Measurements from ENCODE around the gene GPATCH2L. TPM values are rescaled to one million over a fixed set of nuclear protein-coding genes. Genes with fewer than 3 reads are reported as not detected.
A peak's percentile ranks its signal among the peaks of the same experiment; 100 is the strongest.

The GPATCH2L gene
- total and polyA plus RNA-seq, 2 experiments from 2014 or later: 16.1 to 60.5 TPM

DNA sequence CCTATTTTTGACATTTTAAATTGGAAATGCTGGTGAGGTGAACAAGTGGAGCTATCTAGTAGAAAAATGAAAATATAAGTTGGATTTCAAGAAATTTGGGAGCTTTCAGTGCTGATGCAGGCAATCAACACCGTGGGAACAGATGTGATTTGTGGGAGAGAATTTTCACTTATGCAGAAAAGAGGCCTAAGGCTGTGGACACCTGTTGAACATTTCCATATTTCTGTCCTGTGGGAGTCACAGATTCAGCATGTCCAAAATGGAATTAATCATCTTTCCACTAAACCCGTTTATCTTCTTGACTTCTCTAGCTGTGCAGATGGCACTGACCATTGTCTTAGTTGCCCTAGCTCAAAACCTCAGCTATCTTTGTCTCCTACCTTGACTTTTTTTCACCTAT lies 2.5 kb upstream of the GPATCH2L start:
- H2AFZ ChIP-seq: no peak overlapping the region
- no peak for DNase-seq (ENCODE audit: low spot score)
- WGBS (ENCODE audit: low lambda C conversion rate, missing lambda C conversion rate): 80% methylated on average over 2 of the region's 2 CpGs

DNA sequence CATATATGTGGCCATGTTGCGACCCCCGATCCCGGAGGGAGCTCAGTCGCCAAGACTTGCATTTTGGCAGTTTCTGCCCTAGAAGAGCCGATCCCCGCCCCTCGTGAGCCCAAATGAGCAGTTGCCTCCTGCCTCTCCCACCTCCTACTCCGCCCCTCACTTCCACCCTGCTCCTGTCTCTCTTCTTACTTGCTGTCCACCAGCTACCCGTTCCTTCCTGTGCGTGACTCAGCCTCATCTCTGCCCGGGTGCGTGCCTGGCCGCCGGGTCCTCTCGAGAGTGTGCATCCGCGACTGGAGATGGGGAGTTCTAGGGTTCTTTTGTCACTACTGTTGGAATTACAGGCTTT lies 585 bp downstream of the GPATCH2L start:
- Histone ChIP-seq H3K4me1 (ENCODE audit: insufficient read depth) (peaks cover 25% of the 10 kb centered on the region), H3K79me2 (peaks cover 48% of the 10 kb centered on the region), H3K9me3 (ENCODE audit: low read depth) (no peaks in the 10 kb centered on the region), H3K9me2 (replicated peaks; ENCODE audit: insufficient read depth) (no peaks in the 10 kb centered on the region), H3K4me2 (peak overlapping the region; percentile 81), H3K27me3 (peaks cover 8% of the 10 kb centered on the region), H4K20me1 (ENCODE audit: insufficient read depth, poor library complexity, severe bottlenecking) (peaks cover 49% of the 10 kb centered on the region), H3K4me3 (peak overlapping the region; percentile 59), H2AFZ (peak overlapping the region; percentile 37), H3K27ac (peak overlapping the region; percentile 87), H3K36me3 (replicated peaks; ENCODE audit: insufficient read depth, low read depth) (no peaks in the 10 kb centered on the region)
- peak; percentile 88 for DNase-seq (ENCODE audit: low spot score)
- under 1% methylated on average over 16 of the region's 17 CpGs for WGBS (ENCODE audit: low lambda C conversion rate, missing lambda C conversion rate)
- TF ChIP-seq EZH2phosphoT487 (IDR thresholded peaks at IDR 0.05; ENCODE audit: low read depth, severe bottlenecking, unreplicated experiment) (no peak), EZH2 (IDR thresholded peaks at IDR 0.05; ENCODE audit: borderline replicate concordance) (no peak)
- TF ChIP-seq, protein P1, sequence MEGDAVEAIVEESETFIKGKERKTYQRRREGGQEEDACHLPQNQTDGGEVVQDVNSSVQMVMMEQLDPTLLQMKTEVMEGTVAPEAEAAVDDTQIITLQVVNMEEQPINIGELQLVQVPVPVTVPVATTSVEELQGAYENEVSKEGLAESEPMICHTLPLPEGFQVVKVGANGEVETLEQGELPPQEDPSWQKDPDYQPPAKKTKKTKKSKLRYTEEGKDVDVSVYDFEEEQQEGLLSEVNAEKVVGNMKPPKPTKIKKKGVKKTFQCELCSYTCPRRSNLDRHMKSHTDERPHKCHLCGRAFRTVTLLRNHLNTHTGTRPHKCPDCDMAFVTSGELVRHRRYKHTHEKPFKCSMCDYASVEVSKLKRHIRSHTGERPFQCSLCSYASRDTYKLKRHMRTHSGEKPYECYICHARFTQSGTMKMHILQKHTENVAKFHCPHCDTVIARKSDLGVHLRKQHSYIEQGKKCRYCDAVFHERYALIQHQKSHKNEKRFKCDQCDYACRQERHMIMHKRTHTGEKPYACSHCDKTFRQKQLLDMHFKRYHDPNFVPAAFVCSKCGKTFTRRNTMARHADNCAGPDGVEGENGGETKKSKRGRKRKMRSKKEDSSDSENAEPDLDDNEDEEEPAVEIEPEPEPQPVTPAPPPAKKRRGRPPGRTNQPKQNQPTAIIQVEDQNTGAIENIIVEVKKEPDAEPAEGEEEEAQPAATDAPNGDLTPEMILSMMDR (IDR thresholded peaks at IDR 0.05; ENCODE audit: poor library complexity): no peak

More for the DNA sequence above, 2.5 kb upstream of the GPATCH2L start:
- TF ChIP-seq EZH2phosphoT487 (IDR thresholded peaks at IDR 0.05; ENCODE audit: low read depth, severe bottlenecking, unreplicated experiment): no peak
- no peak for TF ChIP-seq EZH2 (IDR thresholded peaks at IDR 0.05; ENCODE audit: borderline replicate concordance)
- TF ChIP-seq, protein P1 (IDR thresholded peaks at IDR 0.05; ENCODE audit: poor library complexity): no peak
- Histone ChIP-seq H3K36me3 (replicated peaks; ENCODE audit: insufficient read depth, low read depth) (no peaks in the 10 kb centered on the region), H3K27ac (no peak overlapping the region), H3K9me2 (replicated peaks; ENCODE audit: insufficient read depth) (no peaks in the 10 kb centered on the region), H4K20me1 (ENCODE audit: insufficient read depth, poor library complexity, severe bottlenecking) (peaks cover 18% of the 10 kb centered on the region), H3K27me3 (peaks cover 15% of the 10 kb centered on the region), H3K4me1 (ENCODE audit: insufficient read depth) (peaks cover 11% of the 10 kb centered on the region), H3K9me3 (ENCODE audit: low read depth) (no peaks in the 10 kb centered on the region), H3K79me2 (peaks cover 17% of the 10 kb centered on the region), H3K4me3 (no peak overlapping the region), H3K4me2 (no peak overlapping the region)

DNA sequence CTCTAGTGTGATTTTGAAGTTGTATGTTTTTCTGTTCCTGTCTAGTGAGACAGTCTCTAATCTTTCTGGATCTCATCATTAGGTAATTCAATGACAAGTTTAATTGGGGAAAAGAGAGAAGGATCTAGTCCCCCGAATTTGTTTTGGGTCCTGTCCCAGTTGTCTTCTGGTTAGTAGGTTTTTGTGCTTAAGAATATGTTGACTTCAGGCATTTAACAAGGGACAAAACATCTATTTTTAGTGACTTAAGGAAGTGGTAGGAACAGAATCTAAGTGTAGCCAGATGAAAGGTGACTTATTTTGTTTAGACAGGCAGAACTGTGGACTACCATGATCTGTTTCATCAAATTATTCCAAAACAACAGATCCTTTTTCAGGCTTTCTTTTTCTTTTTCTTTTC lies 2.2 kb downstream of the GPATCH2L start:
- WGBS (ENCODE audit: low lambda C conversion rate, missing lambda C conversion rate): 93% methylated on average over 1 of the region's 1 CpG
- H3K79me2 ChIP-seq: peaks cover 65% of the 10 kb centered on the region
- no peak overlapping the region for H3K4me2 ChIP-seq
- peaks cover 65% of the 10 kb centered on the region for H4K20me1 ChIP-seq (ENCODE audit: insufficient read depth, poor library complexity, severe bottlenecking)
- peaks cover 25% of the 10 kb centered on the region for H3K4me1 ChIP-seq (ENCODE audit: insufficient read depth)
- no peaks in the 10 kb centered on the region for H3K9me3 ChIP-seq (ENCODE audit: low read depth)
- no peak overlapping the region for H3K27ac ChIP-seq
- no peak for TF ChIP-seq EZH2 (IDR thresholded peaks at IDR 0.05; ENCODE audit: borderline replicate concordance)
- no peak for TF ChIP-seq EZH2phosphoT487 (IDR thresholded peaks at IDR 0.05; ENCODE audit: low read depth, severe bottlenecking, unreplicated experiment)
- TF ChIP-seq, protein P1 (IDR thresholded peaks at IDR 0.05; ENCODE audit: poor library complexity): no peak
- no peak for DNase-seq (ENCODE audit: low spot score)
- no peaks in the 10 kb centered on the region for H3K27me3 ChIP-seq
- no peak overlapping the region for H3K4me3 ChIP-seq
- H3K9me2 ChIP-seq (replicated peaks; ENCODE audit: insufficient read depth): no peaks in the 10 kb centered on the region
- H2AFZ ChIP-seq: no peak overlapping the region
- peaks cover 6% of the 10 kb centered on the region for H3K36me3 ChIP-seq (replicated peaks; ENCODE audit: insufficient read depth, low read depth)

All from hepatocyte (in vitro differentiated cells).